ENCODE results near the gene NCS1. TPM values are rescaled to one million over a fixed set of nuclear protein-coding genes. Genes with fewer than 3 reads are reported as not detected.

Gene NCS1
- total RNA-seq, 1 donor from 2014 or later, result 20.1 TPM

GRCh38 chr9:130140706-130141105 lies 31.5 kb upstream of the NCS1 start:
- Mint-ChIP-seq H3K9me3 (ENCODE audit: unreplicated experiment) (no peaks in the 10 kb centered on the region), H3K27me3 (ENCODE audit: unreplicated experiment) (peaks cover 3% of the 10 kb centered on the region), H3K27ac (ENCODE audit: unreplicated experiment) (no peak overlapping the region), H3K4me3 (ENCODE audit: unreplicated experiment) (peak overlapping the region; percentile 29), H3K36me3 (ENCODE audit: low read depth, unreplicated experiment) (peaks cover 5% of the 10 kb centered on the region), H3K4me1 (ENCODE audit: unreplicated experiment) (peaks cover 26% of the 10 kb centered on the region)
- no peak for DNase-seq (ENCODE audit: low spot score)
- TF ChIP-seq, protein P1, sequence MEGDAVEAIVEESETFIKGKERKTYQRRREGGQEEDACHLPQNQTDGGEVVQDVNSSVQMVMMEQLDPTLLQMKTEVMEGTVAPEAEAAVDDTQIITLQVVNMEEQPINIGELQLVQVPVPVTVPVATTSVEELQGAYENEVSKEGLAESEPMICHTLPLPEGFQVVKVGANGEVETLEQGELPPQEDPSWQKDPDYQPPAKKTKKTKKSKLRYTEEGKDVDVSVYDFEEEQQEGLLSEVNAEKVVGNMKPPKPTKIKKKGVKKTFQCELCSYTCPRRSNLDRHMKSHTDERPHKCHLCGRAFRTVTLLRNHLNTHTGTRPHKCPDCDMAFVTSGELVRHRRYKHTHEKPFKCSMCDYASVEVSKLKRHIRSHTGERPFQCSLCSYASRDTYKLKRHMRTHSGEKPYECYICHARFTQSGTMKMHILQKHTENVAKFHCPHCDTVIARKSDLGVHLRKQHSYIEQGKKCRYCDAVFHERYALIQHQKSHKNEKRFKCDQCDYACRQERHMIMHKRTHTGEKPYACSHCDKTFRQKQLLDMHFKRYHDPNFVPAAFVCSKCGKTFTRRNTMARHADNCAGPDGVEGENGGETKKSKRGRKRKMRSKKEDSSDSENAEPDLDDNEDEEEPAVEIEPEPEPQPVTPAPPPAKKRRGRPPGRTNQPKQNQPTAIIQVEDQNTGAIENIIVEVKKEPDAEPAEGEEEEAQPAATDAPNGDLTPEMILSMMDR (IDR thresholded peaks at IDR 0.05; ENCODE audit: unreplicated experiment), result no peak

GRCh38 chr9:130142056-130142455 lies 30.1 kb upstream of the NCS1 start:
- peaks cover 26% of the 10 kb centered on the region for H3K4me1 Mint-ChIP-seq (ENCODE audit: unreplicated experiment)

GRCh38 chr9:130142641-130143040 lies 29.6 kb upstream of the NCS1 start:
- TF ChIP-seq, protein P1 (IDR thresholded peaks at IDR 0.05; ENCODE audit: unreplicated experiment), result no peak
- Mint-ChIP-seq H3K27ac (ENCODE audit: unreplicated experiment) (no peak overlapping the region), H3K4me3 (ENCODE audit: unreplicated experiment) (no peak overlapping the region), H3K27me3 (ENCODE audit: unreplicated experiment) (peaks cover 3% of the 10 kb centered on the region), H3K36me3 (ENCODE audit: low read depth, unreplicated experiment) (no peaks in the 10 kb centered on the region), H3K4me1 (ENCODE audit: unreplicated experiment) (peaks cover 21% of the 10 kb centered on the region), H3K9me3 (ENCODE audit: unreplicated experiment) (no peaks in the 10 kb centered on the region)
- no peak for DNase-seq (ENCODE audit: low spot score)

More at GRCh38 chr9:130142056-130142455, 30.1 kb upstream of the NCS1 start:
- Mint-ChIP-seq H3K9me3 (ENCODE audit: unreplicated experiment) (no peaks in the 10 kb centered on the region), H3K27ac (ENCODE audit: unreplicated experiment) (no peak overlapping the region), H3K27me3 (ENCODE audit: unreplicated experiment) (peaks cover 3% of the 10 kb centered on the region), H3K4me3 (ENCODE audit: unreplicated experiment) (no peak overlapping the region), H3K36me3 (ENCODE audit: low read depth, unreplicated experiment) (no peaks in the 10 kb centered on the region)
- DNase-seq (ENCODE audit: low spot score), result no peak
- TF ChIP-seq, protein P1 (IDR thresholded peaks at IDR 0.05; ENCODE audit: unreplicated experiment), result no peak

DNA sequence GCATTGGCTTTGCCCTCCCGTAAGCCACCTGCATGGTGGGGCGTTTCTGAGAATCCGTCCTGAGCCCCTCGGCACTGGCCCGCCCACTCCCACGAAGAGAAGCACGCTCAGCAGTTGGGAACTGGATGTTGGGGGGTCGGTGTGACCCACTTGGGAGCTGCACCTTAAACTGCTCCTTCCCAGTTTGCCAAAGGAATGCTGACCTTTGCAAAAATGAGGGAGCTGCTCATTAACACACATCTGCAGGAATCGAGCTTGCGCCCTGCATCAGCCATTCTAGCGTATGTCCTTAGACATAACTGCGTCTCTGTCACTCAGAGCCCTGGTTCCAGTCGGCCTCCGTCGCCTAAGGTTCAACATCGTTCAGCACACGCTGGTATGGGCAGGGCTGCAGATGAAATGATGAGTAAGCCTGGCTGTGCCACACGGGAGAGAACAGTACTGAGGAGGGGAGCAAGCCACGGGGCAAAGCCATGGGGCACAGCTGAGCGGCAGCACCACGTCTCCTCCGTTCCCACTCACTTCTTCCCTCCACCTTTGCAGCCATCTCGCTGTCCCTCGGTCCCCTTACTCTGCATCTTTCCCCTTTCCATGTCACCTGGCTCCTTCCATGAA lies 28.8 kb upstream of the NCS1 start:
- H3K9me3 Mint-ChIP-seq (ENCODE audit: unreplicated experiment), result no peaks in the 10 kb centered on the region
- H3K4me1 Mint-ChIP-seq (ENCODE audit: unreplicated experiment), result peaks cover 18% of the 10 kb centered on the region
- H3K36me3 Mint-ChIP-seq (ENCODE audit: low read depth, unreplicated experiment), result no peaks in the 10 kb centered on the region
- TF ChIP-seq, protein P1 (IDR thresholded peaks at IDR 0.05; ENCODE audit: unreplicated experiment), result no peak
- no peak overlapping the region for H3K4me3 Mint-ChIP-seq (ENCODE audit: unreplicated experiment)
- no peak overlapping the region for H3K27ac Mint-ChIP-seq (ENCODE audit: unreplicated experiment)
- peaks cover 3% of the 10 kb centered on the region for H3K27me3 Mint-ChIP-seq (ENCODE audit: unreplicated experiment)
- no peak for DNase-seq (ENCODE audit: low spot score)

GRCh38 chr9:130143958-130144366 lies 28.2 kb upstream of the NCS1 start:
- H3K4me1 Mint-ChIP-seq (ENCODE audit: unreplicated experiment), result peaks cover 13% of the 10 kb centered on the region
- no peaks in the 10 kb centered on the region for H3K9me3 Mint-ChIP-seq (ENCODE audit: unreplicated experiment)
- H3K27me3 Mint-ChIP-seq (ENCODE audit: unreplicated experiment), result no peaks in the 10 kb centered on the region
- DNase-seq (ENCODE audit: low spot score), result no peak
- H3K4me3 Mint-ChIP-seq (ENCODE audit: unreplicated experiment), result no peak overlapping the region
- no peak overlapping the region for H3K27ac Mint-ChIP-seq (ENCODE audit: unreplicated experiment)
- H3K36me3 Mint-ChIP-seq (ENCODE audit: low read depth, unreplicated experiment), result no peaks in the 10 kb centered on the region
- TF ChIP-seq, protein P1 (IDR thresholded peaks at IDR 0.05; ENCODE audit: unreplicated experiment), result no peak

Measured in endothelial cell (in vitro differentiated cells).